BLaER1 (cell line): ENCODE data around the gene EFHC2.

Source experiments
- H3K27ac ChIP-seq: shearing (Covaris generic); formaldehyde crosslinking; 2 replicates; pipeline ENCODE4 v1.8.1; 2022
- H3K27me3 ChIP-seq: shearing (Covaris generic); formaldehyde crosslinking; 2 replicates; pipeline ENCODE4 v1.8.1; 2022
- H3K36me3 ChIP-seq: shearing (Covaris generic); formaldehyde crosslinking; 2 replicates; pipeline ENCODE4 v1.8.1; 2022
- H3K4me1 ChIP-seq: shearing (Covaris generic); formaldehyde crosslinking; 2 replicates; pipeline ENCODE4 v1.8.1; 2022
- H3K4me2 ChIP-seq: shearing (Covaris generic); formaldehyde crosslinking; 2 replicates; pipeline ENCODE4 v1.8.1; 2022
- H3K4me3 ChIP-seq: shearing (Covaris generic); formaldehyde crosslinking; 2 replicates; pipeline ENCODE4 v1.8.1; 2022
- H3K9ac ChIP-seq: shearing (Covaris generic); formaldehyde crosslinking; 2 replicates; pipeline ENCODE4 v1.8.1; 2022
- H3K9me3 ChIP-seq: shearing (Covaris generic); formaldehyde crosslinking; 2 replicates; pipeline ENCODE4 v1.8.1; 2022
- H4K20me1 ChIP-seq: shearing (Covaris generic); formaldehyde crosslinking; 2 replicates; pipeline ENCODE4 v1.8.1; 2022
- Cebpa-rat ChIP-seq: shearing (Covaris generic); IDR thresholded peaks from 2 replicates; pipeline ENCODE4 v1.8.1; 2022

Gene EFHC2

DNA sequence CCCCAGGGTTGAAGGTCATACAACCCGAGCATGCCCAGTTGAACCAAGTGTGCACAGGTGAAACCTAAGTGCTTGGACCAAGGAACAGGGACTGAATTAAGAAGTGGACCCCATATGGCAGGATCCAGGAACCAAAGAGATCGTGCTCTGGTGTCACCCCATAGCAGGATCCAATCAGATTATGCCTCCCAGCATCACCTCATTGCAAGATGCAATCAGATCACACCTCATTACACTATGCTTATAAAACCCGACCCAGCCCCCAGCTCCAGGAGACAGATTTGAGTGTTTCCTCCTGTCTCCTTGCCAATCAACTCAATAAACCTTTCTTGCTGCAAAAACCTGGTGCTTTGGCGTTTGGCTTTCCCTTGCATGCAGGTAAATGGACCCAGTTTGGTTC is 37.6 kb downstream of the EFHC2 start:
- Histone ChIP-seq H3K27me3 (no peaks in the 10 kb centered on the region), H3K36me3 (no peaks in the 10 kb centered on the region), H3K4me2 (no peak overlapping the region), H3K27ac (no peak overlapping the region), H4K20me1 (no peaks in the 10 kb centered on the region), H3K4me1 (peaks cover 8% of the 10 kb centered on the region), H3K9me3 (peaks cover 5% of the 10 kb centered on the region; the same call in 1 of the 2 replicates), H3K9ac (no peak overlapping the region), H3K4me3 (no peak overlapping the region)
- TF ChIP-seq Cebpa-rat, result no peak

DNA sequence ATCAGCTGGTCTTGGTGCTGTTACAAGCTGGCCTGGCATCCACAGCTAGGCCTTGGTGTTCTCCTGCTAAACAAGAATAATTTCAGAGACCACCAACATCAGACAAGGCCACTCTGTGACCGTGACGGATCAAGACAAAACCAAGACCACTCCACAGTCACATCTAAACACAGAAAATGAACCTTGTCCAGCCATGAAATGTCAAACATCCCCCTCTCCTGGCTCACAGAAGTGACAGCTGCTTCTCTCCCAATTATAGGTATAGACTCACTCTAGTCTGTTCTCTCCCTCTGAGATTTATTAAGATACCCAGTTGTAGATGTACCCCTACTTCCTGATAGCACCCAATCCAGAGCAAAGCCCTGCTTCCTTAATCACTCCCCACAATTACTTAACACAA is 40.4 kb downstream of the EFHC2 start:
- no peak overlapping the region for H3K27ac ChIP-seq
- H4K20me1 ChIP-seq, result no peaks in the 10 kb centered on the region
- no peak overlapping the region for H3K9ac ChIP-seq
- H3K27me3 ChIP-seq, result no peaks in the 10 kb centered on the region
- H3K9me3 ChIP-seq, result no peaks in the 10 kb centered on the region
- TF ChIP-seq Cebpa-rat, result no peak
- H3K4me2 ChIP-seq, result no peak overlapping the region
- H3K4me1 ChIP-seq, result peaks cover 6% of the 10 kb centered on the region; the same call in 1 of the 2 replicates
- no peak overlapping the region for H3K4me3 ChIP-seq
- H3K36me3 ChIP-seq, result no peaks in the 10 kb centered on the region

DNA sequence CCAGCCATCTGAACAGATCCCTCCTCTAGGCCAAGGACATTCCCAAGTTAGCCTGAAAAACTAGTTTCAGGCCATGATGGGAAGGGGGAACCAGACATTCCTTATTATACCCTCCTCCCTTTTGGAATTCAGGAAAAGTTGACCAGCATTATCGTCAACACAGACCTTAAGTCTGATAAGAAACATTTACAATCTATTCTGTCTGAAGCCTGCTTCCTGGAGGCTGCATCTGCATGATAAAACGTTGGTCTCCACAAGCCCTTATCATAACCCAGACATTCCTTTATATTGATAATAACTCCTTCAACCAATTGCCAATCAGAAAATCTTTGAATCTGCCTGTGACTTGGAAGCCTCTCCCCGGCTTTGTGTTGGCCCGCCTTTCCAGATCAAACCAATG is 44.3 kb downstream of the EFHC2 start:
- Histone ChIP-seq H3K27me3 (no peaks in the 10 kb centered on the region), H4K20me1 (no peaks in the 10 kb centered on the region), H3K27ac (no peak overlapping the region), H3K9ac (no peak overlapping the region), H3K4me3 (no peak overlapping the region), H3K36me3 (no peaks in the 10 kb centered on the region), H3K4me1 (no peaks in the 10 kb centered on the region), H3K4me2 (no peak overlapping the region), H3K9me3 (no peaks in the 10 kb centered on the region)
- no peak for TF ChIP-seq Cebpa-rat

DNA sequence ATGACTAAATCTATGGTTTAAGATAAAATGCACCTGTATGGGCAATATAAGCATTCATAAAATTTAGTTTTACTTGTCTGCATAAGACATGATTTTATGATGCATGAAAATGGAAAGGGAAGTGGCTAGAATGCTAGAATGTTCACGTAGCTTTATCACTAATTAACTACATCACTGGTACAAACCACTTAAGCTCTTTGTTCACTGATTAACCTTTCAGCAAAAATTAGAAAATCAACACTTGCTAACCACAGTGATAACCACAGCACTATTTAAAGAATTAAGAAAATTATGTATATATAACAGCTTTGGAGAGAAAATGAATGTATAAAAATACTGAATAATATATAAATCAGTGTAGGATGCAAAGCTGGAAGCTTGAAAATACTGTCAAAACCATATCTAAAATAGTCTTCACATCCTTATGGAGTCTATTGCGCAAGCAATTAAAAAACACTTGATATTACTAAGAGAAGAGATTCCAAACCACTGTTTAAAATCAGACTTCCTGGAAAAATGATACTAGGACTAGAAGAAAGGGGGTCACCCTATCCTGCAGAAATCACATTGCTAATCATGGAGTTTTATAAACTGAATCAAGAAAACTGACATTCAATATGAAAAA is 51.9 kb downstream of the EFHC2 start:
- Histone ChIP-seq H3K4me3 (no peak overlapping the region), H3K4me1 (no peaks in the 10 kb centered on the region), H3K36me3 (no peaks in the 10 kb centered on the region), H3K9me3 (no peaks in the 10 kb centered on the region), H3K27me3 (no peaks in the 10 kb centered on the region), H3K27ac (no peak overlapping the region), H3K4me2 (no peak overlapping the region), H4K20me1 (no peaks in the 10 kb centered on the region), H3K9ac (no peak overlapping the region)
- TF ChIP-seq Cebpa-rat, result peak; percentile 39; the same call in 1 of the 2 replicates

DNA sequence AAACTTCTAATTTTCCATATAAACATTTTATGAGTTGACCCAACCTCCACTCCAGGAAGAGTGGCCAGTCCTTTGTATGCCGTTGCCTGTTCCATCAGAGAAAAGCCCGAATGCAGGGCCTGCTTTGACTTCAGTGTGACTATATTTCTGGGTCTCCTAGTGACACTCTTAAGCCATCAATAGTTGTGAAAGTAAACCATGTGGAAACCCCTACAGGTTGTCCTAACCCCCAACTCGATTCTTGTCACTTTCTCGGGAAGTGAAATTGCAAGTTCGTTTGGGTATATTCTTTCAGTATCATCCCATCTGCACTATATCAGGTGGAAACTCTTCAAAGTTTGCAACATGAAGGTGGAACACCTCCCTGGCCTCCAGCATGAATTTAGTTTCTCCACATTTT is 52.8 kb downstream of the EFHC2 start:
- Histone ChIP-seq H3K36me3 (no peaks in the 10 kb centered on the region), H4K20me1 (no peaks in the 10 kb centered on the region), H3K4me1 (no peaks in the 10 kb centered on the region), H3K9me3 (no peaks in the 10 kb centered on the region), H3K4me3 (no peak overlapping the region), H3K27me3 (no peaks in the 10 kb centered on the region), H3K27ac (no peak overlapping the region), H3K4me2 (no peak overlapping the region), H3K9ac (no peak overlapping the region)
- TF ChIP-seq Cebpa-rat, result no peak

DNA sequence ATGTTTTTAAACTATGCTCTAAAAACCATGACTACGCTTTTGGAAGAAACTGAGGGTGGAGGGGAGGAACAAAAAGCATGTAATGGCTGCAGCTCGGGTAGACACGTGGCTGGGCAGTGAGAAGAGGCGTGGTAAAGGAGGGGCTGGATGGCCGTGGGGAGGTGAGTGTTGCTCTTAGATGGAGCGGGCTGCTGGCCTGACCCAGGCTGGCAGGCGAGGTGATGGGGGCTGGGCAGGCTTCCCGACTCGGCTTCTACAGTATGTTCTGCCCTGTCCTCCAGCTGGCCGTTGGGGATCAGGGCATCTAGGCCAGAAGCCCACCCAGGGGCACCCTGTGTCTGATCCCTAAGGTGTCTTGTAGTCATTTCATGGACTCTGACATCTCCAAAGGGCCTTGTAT is 60.7 kb downstream of the EFHC2 start:
- Histone ChIP-seq H3K4me2 (no peak overlapping the region), H3K4me3 (no peak overlapping the region), H3K36me3 (no peaks in the 10 kb centered on the region), H3K27ac (no peak overlapping the region), H4K20me1 (no peaks in the 10 kb centered on the region), H3K9me3 (no peaks in the 10 kb centered on the region), H3K4me1 (no peaks in the 10 kb centered on the region), H3K9ac (no peak overlapping the region), H3K27me3 (no peaks in the 10 kb centered on the region)
- TF ChIP-seq Cebpa-rat, result no peak

DNA sequence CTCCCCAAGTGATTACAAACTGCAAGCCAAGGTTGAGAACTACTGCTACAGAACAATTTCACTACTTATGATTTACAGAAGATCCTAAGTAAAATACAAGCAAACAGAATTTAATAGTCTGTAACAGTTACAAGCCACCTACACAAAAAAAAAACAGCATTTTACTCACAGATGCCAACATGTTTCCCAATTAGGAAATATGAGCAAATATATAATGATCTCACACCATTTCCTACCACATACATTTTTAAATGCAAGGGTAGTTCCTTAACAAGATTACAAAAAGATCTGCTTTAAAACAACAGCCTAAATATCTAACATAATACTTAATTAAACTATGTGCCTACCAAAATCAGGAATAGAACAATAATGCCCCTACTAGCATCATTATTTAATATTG is 63.4 kb downstream of the EFHC2 start:
- no peak overlapping the region for H3K9ac ChIP-seq
- no peak overlapping the region for H3K4me3 ChIP-seq
- no peaks in the 10 kb centered on the region for H3K9me3 ChIP-seq
- H3K27me3 ChIP-seq, result no peaks in the 10 kb centered on the region
- no peaks in the 10 kb centered on the region for H3K36me3 ChIP-seq
- no peaks in the 10 kb centered on the region for H4K20me1 ChIP-seq
- TF ChIP-seq Cebpa-rat, result no peak
- peaks cover 5% of the 10 kb centered on the region for H3K4me1 ChIP-seq
- H3K4me2 ChIP-seq, result no peak overlapping the region
- H3K27ac ChIP-seq, result no peak overlapping the region

DNA sequence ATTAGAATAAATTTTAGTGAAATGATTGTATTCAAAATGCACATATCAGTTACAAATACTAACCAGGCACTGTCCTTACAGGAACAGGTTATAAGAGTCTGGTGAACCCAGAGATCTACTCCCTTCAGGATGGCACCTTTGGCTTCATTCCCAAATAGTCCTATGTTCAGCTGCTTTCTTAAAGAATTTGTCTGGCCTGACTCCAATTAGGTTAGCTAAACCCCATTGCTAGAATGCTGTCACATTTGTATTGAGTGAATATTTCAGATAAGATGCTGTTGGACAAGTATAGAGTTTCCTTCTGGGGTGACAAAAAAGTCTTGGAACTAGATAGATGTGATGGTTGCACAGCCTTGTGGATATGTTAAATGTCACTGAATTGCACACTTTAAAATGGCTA is 69.4 kb downstream of the EFHC2 start:
- TF ChIP-seq Cebpa-rat, result no peak
- H3K36me3 ChIP-seq, result no peaks in the 10 kb centered on the region

DNA sequence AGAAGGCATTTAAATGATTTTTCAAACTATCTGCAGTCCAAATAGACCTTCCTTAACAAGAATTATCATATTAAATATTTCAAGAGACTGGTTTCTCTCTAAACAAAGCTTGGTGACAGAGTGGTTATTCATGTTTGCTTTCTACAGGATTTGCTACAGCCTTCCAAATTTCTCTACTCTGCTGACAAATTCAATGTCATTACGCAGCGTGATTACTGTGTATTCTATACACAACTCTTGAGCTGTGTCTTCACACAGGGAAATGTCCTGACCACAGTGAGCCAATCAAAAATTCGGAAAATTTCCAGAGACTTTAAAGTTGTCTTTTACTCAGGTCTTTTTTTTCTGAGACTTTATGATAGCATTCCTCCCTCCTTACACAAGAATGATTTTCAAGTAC is 75.6 kb downstream of the EFHC2 start:
- no peak for TF ChIP-seq Cebpa-rat
- H4K20me1 ChIP-seq, result no peaks in the 10 kb centered on the region
- no peaks in the 10 kb centered on the region for H3K27me3 ChIP-seq
- no peaks in the 10 kb centered on the region for H3K9me3 ChIP-seq
- no peak overlapping the region for H3K9ac ChIP-seq
- H3K4me1 ChIP-seq, result peaks cover 8% of the 10 kb centered on the region; the same call in 1 of the 2 replicates
- no peak overlapping the region for H3K4me2 ChIP-seq
- no peaks in the 10 kb centered on the region for H3K36me3 ChIP-seq
- no peak overlapping the region for H3K27ac ChIP-seq
- H3K4me3 ChIP-seq, result no peak overlapping the region

More for the DNA sequence above, 69.4 kb downstream of the EFHC2 start:
- Histone ChIP-seq H3K9ac (no peak overlapping the region), H3K4me2 (no peak overlapping the region), H3K4me1 (peaks cover 8% of the 10 kb centered on the region), H3K27me3 (no peaks in the 10 kb centered on the region), H4K20me1 (no peaks in the 10 kb centered on the region), H3K9me3 (no peaks in the 10 kb centered on the region), H3K27ac (no peak overlapping the region), H3K4me3 (no peak overlapping the region)

DNA sequence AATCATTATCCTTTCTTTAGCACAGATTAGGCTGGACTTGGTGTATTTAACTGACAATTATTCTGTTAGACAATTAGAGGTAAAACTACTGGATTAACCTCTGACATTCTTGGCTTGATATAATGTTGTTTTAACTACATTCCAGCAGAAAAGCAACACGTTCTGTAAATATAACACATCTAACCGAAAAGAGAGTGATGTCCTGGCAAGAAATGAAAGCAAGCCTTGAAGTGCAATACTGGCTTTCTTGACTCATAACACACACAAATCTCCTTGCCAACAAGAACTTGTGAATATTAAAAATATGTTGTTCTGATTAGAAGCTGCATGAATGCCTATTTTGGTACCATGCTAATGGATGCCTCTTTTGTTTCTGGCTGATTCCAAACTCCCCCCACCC is 76.4 kb downstream of the EFHC2 start:
- no peaks in the 10 kb centered on the region for H3K27me3 ChIP-seq
- TF ChIP-seq Cebpa-rat, result no peak
- H3K4me3 ChIP-seq, result no peak overlapping the region
- no peak overlapping the region for H3K4me2 ChIP-seq
- no peaks in the 10 kb centered on the region for H4K20me1 ChIP-seq
- peaks cover 8% of the 10 kb centered on the region; the same call in 1 of the 2 replicates for H3K4me1 ChIP-seq
- H3K27ac ChIP-seq, result no peak overlapping the region
- no peak overlapping the region for H3K9ac ChIP-seq
- H3K36me3 ChIP-seq, result no peaks in the 10 kb centered on the region
- no peaks in the 10 kb centered on the region for H3K9me3 ChIP-seq

DNA sequence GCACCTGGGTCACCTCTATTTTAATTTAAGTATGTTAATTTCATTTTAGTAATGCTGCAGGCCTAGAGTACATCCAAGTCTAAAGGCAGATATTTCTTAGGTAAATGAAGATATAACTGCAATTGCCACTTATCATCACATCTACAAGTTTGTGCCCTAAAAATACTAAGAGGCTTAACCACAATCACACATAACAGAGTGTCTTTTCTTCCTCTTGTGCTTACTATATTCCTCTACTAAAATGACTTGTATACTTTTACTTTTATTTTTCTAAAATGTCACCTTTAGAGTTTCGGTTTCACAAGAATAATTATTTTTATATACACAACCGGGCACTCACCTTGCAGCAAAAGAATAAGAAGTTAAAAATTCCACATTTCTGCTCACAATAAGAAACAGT is 77.9 kb downstream of the EFHC2 start:
- H3K4me3 ChIP-seq, result no peak overlapping the region
- H3K9ac ChIP-seq, result no peak overlapping the region
- H4K20me1 ChIP-seq, result no peaks in the 10 kb centered on the region
- H3K27me3 ChIP-seq, result no peaks in the 10 kb centered on the region
- H3K36me3 ChIP-seq, result no peaks in the 10 kb centered on the region
- 0 out of 2 replicates have a peak overlapping the region, but pooled peaks have one; percentile 6 for H3K4me2 ChIP-seq
- TF ChIP-seq Cebpa-rat, result no peak
- H3K27ac ChIP-seq, result no peak overlapping the region
- peaks cover 8% of the 10 kb centered on the region; the same call in 1 of the 2 replicates for H3K4me1 ChIP-seq
- no peaks in the 10 kb centered on the region for H3K9me3 ChIP-seq
